LNCaP clone FGC (cell line): Measurements from ENCODE around the gene CSRNP3.

Experiments
- DNase-seq: peaks from one replicate; pipeline ENCODE4 v3.0.0-alpha.2; 2011; ENCODE audit warnings: low read depth
- H3K4me3 ChIP-seq: 2 replicates; pipeline ENCODE4 v1.5.1; 2011; ENCODE audit warnings: mild to moderate bottlenecking, low read depth, low read length, control low read depth
- TF ChIP-seq, protein P1 (sequence below): IDR thresholded peaks from 2 replicates; pipeline ENCODE4 v1.5.1; 2012; ENCODE audit warnings: mild to moderate bottlenecking; ENCODE audit not compliant: control insufficient read depth, insufficient read depth; ENCODE audit errors: extremely low read depth

Gene CSRNP3

DNA sequence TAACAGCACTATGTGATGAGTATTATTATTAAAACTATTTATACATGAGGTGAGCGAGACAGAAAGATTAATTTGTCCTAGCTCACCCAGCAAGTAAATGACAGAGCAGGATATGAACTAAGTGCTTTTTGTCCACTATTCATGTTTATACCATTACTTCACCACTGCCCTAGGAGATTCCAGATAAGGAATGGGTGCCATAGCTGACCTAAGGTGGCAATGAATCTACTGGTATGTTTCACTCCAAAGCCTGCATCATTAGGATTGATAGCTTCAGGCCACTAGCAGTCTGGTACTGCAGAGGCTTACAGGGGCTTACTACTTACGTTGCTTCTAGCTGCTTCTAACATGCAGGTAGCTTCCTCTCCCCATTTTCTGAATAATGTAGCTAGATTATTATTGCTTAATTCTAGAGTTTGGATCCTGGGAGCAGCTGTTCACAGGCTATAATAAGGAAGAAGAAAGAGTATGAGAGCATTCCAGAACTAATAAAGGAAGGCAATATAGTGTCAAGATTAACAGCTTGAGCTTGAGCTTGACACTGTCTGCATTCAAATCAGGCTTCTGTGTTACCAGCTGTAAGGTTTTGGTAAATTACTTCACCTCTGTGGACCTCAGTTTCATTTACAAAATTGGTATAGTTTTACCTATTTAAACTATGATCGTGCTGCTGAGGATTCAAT lies 170.9 kb downstream of the CSRNP3 start:
- no peak overlapping the region for H3K4me3 ChIP-seq
- TF ChIP-seq, protein P1, sequence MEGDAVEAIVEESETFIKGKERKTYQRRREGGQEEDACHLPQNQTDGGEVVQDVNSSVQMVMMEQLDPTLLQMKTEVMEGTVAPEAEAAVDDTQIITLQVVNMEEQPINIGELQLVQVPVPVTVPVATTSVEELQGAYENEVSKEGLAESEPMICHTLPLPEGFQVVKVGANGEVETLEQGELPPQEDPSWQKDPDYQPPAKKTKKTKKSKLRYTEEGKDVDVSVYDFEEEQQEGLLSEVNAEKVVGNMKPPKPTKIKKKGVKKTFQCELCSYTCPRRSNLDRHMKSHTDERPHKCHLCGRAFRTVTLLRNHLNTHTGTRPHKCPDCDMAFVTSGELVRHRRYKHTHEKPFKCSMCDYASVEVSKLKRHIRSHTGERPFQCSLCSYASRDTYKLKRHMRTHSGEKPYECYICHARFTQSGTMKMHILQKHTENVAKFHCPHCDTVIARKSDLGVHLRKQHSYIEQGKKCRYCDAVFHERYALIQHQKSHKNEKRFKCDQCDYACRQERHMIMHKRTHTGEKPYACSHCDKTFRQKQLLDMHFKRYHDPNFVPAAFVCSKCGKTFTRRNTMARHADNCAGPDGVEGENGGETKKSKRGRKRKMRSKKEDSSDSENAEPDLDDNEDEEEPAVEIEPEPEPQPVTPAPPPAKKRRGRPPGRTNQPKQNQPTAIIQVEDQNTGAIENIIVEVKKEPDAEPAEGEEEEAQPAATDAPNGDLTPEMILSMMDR: no peak
- DNase-seq: no peak

DNA sequence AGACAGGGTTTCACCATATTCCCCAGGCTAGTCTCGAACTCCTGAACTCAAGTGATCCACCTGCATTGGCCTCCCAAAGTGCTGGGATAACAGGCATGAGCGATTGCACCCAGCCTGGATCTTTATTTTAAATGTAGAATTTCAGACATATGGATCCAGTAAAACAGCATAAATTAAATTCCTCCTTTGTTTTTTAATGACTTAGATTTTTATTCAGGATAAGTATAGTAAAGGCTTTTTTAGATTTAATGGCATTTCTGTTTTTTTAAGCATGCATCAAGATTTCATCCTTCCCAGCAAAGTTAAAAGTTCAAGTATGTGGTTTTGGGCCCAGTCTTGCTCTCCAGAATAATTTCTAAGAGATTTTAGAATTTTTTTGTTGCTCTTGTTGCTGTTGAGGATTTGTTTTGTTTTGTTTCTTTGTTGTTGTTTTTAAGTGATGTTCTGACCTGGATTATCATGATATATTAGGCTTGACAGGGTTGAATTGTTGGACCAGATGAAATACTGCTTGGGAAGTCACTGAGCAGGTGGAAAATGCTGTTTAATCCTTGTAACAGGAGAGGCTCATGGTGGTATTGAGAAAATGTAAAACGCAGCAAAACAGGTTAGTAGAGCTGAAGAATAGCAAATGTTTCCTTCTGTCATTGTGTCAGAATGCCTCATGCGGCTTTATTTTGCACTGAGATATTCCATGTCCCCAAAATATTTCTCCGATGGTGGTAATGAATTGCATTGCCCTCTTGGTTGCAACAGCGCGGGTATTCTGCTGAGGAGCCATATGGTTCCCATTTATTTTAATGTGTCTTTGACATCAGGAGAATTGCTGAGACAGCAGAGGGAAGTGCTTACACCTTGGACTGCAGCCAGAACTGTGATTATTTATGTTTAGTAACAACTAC lies 176.7 kb downstream of the CSRNP3 start:
- no peak overlapping the region for H3K4me3 ChIP-seq
- no peak for DNase-seq
- TF ChIP-seq, protein P1: no peak

DNA sequence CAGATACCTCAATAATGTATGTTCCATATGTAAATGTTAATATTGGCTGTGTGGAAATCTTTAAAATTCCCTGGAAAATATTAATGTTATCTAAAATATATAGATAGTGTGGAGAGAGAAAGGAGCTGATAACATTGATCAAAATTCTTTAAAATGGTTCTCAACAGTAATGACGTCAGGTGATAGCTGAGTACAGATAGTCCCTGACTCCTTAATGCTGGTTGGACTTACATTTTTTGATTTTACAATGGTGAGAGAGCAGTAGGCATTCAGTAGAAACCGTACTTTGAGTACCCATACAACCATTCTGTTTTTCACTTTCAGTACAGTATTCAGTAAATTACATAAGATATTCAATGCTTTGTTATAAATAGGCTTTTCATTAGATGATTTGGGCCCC lies 177.9 kb downstream of the CSRNP3 start:
- DNase-seq: no peak
- TF ChIP-seq, protein P1: no peak
- no peak overlapping the region for H3K4me3 ChIP-seq

DNA sequence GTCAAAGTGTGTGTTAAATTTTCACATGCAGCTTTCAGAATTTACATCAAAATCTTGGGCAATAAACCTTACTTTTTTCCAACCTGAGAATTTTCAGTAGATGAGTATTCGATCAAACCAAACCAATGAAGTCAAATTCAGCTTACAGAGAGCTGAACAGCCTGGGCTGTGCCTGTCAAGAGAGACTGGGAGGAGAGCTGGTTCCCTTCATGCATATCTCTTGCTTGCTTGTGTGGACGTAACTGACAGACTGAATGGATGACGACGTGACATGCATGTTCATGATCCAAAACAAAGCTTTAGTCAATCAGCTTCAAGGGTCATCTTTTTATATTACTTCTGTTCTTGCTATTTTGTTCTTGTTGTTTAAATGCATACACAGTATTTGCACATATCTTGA lies 179.3 kb downstream of the CSRNP3 start:
- TF ChIP-seq, protein P1: no peak
- no peak overlapping the region for H3K4me3 ChIP-seq
- DNase-seq: no peak

DNA sequence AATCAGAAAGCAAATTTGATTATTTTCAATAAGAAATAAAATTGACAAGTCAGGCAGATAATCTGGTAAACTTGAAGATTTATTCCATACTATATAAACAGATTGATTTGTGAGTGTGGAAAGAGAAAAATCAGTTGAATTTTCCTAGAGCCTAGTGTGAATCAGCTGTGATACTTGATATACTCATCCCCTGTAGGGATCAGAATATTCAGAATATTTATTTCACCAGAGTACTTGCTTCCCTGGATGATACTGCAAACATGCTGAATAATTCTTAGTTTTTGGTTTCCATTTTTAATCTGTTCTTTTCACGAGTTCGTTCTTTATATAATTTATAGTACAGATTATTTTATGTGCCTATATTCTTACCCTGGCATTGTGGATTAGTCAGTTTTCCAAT lies 181.7 kb downstream of the CSRNP3 start:
- no peak for DNase-seq
- TF ChIP-seq, protein P1: no peak
- H3K4me3 ChIP-seq: no peak overlapping the region

DNA sequence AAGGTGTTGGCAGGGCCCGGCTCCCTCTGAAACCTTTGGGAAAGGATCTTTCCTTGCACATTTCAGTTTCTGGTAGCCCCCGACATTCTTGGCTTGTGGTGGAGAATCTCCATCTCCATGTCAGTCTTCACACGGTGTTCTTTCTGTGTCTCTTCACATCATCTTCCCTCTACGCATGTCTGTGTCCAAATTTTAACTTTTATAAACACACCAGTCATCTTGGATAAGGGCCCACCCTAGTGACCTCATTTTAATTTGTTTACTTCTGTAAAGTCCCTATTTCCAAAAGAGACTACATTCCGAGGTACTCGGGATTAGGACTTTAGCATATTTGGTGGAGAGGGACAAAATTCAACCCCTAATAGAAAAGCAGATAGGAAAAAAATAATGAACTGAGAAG lies 186.2 kb downstream of the CSRNP3 start:
- TF ChIP-seq, protein P1: no peak
- no peak overlapping the region for H3K4me3 ChIP-seq
- no peak for DNase-seq
